DOHH2 (cell line): Measurements from ENCODE around the gene TMEM239.
A peak's percentile ranks its signal among the peaks of the same experiment; 100 is the strongest.

Experiments
- H3F3A ChIP-seq: fragments of 200-600 bp; sonication (generic), shearing (Covaris generic); 2 replicates; pipeline ENCODE4 v1.6.0; 2016; ENCODE audit warnings: antibody characterized with exemption, mild to moderate bottlenecking; ENCODE audit not compliant: control insufficient read depth, insufficient read depth
- H3K27ac ChIP-seq: fragments of 200-600 bp; sonication (generic); 2 replicates; pipeline ENCODE4 v1.5.1; 2014; ENCODE audit warnings: low read depth, mild to moderate bottlenecking, low read length, moderate library complexity
- H3K27me3 ChIP-seq: fragments of 200-600 bp; sonication (generic); 2 replicates; pipeline ENCODE4 v1.6.1; 2014; ENCODE audit warnings: mild to moderate bottlenecking, low read length, mixed read lengths; ENCODE audit not compliant: control insufficient read depth
- H3K36me3 ChIP-seq: fragments of 200-600 bp; sonication (generic); 2 replicates; pipeline ENCODE4 v1.6.1; 2014; ENCODE audit warnings: mild to moderate bottlenecking, low read length, moderate library complexity, mixed read lengths; ENCODE audit not compliant: control insufficient read depth
- H3K4me1 ChIP-seq: fragments of 200-600 bp; sonication (generic); 2 replicates; pipeline ENCODE4 v1.6.1; 2014; ENCODE audit warnings: mild to moderate bottlenecking, low read length, mixed read lengths; ENCODE audit not compliant: control insufficient read depth
- H3K4me2 ChIP-seq: fragments of 200-600 bp; sonication (generic); 2 replicates; pipeline ENCODE4 v1.6.0; 2014; ENCODE audit warnings: mild to moderate bottlenecking, low read length, moderate library complexity
- H3K4me3 ChIP-seq: fragments of 200-600 bp; sonication (generic); 2 replicates; pipeline ENCODE4 v1.5.1; 2014; ENCODE audit warnings: mild to moderate bottlenecking, low read length, mixed read lengths
- H3K79me2 ChIP-seq: fragments of 200-600 bp; sonication (generic); 2 replicates; pipeline ENCODE4 v1.6.1; 2014; ENCODE audit warnings: mild to moderate bottlenecking, low read length, mixed read lengths; ENCODE audit not compliant: control insufficient read depth
- H3K9me2 ChIP-seq: fragments of 200-600 bp; sonication (generic); replicated peaks from 2 replicates; pipeline ENCODE4 v1.6.1; 2014; ENCODE audit warnings: mild to moderate bottlenecking, low read length, mixed read lengths; ENCODE audit not compliant: control insufficient read depth
- H3K9me3 ChIP-seq: fragments of 200-600 bp; sonication (generic); 2 replicates; pipeline ENCODE4 v1.6.1; 2014; ENCODE audit warnings: antibody characterized with exemption, low read length, mixed read lengths; ENCODE audit not compliant: control insufficient read depth, insufficient read depth
- H4K20me1 ChIP-seq: fragments of 200-600 bp; sonication (generic); 2 replicates; pipeline ENCODE4 v1.6.0; 2014; ENCODE audit warnings: low read depth, mild to moderate bottlenecking, antibody characterized with exemption, low read length, moderate library complexity; ENCODE audit not compliant: control insufficient read depth, insufficient read depth
- CTCF ChIP-seq: fragments of 200-600 bp; sonication (generic); IDR thresholded peaks from one replicate; pipeline ENCODE4 v1.5.1; 2014; ENCODE audit warnings: antibody characterized with exemption, mild to moderate bottlenecking, low read depth, low read length; ENCODE audit not compliant: poor library complexity, severe bottlenecking
- EZH2phosphoT487 ChIP-seq: fragments of 200-600 bp; sonication (generic); IDR thresholded peaks from 2 replicates; pipeline ENCODE4 v1.6.1; 2017; ENCODE audit warnings: borderline replicate concordance, mild to moderate bottlenecking, antibody characterized with exemption, low read length, moderate library complexity, mixed read lengths

The TMEM239 gene

GRCh38 chr20:2837221-2837960, 21.2 kb downstream of the TMEM239 start:
- Histone ChIP-seq H4K20me1 (no peaks in the 10 kb centered on the region), H3K9me3 (no peaks in the 10 kb centered on the region), H3F3A (no peaks in the 10 kb centered on the region), H3K27ac (no peak overlapping the region), H3K9me2 (no peaks in the 10 kb centered on the region), H3K4me2 (no peak overlapping the region), H3K36me3 (no peaks in the 10 kb centered on the region), H3K4me1 (peaks cover 26% of the 10 kb centered on the region), H3K4me3 (no peak overlapping the region), H3K79me2 (peaks cover 11% of the 10 kb centered on the region), H3K27me3 (no peaks in the 10 kb centered on the region)
- TF ChIP-seq CTCF (no peak), EZH2phosphoT487 (no peak)

- no peak overlapping the region for H3K4me3 ChIP-seq
- no peak overlapping the region for H3K4me2 ChIP-seq
- no peaks in the 10 kb centered on the region for H3K36me3 ChIP-seq
- H4K20me1 ChIP-seq, result no peaks in the 10 kb centered on the region
- H3K27ac ChIP-seq, result no peak overlapping the region
- H3K4me1 ChIP-seq, result peaks cover 26% of the 10 kb centered on the region
- H3K9me2 ChIP-seq, result no peaks in the 10 kb centered on the region
- no peaks in the 10 kb centered on the region for H3F3A ChIP-seq
- no peaks in the 10 kb centered on the region for H3K9me3 ChIP-seq
- no peaks in the 10 kb centered on the region for H3K27me3 ChIP-seq
- TF ChIP-seq CTCF (no peak), EZH2phosphoT487 (no peak)
- peaks cover 11% of the 10 kb centered on the region for H3K79me2 ChIP-seq
Measured at GRCh38 chr20:2838170-2838797, 22.1 kb downstream of the TMEM239 start.

- H3K4me1 ChIP-seq, result peaks cover 26% of the 10 kb centered on the region
- TF ChIP-seq CTCF (no peak), EZH2phosphoT487 (no peak)
Measured at GRCh38 chr20:2838847-2839671, 22.9 kb downstream of the TMEM239 start.

More at GRCh38 chr20:2838847-2839671, 22.9 kb downstream of the TMEM239 start:
- H3K4me3 ChIP-seq, result no peak overlapping the region
- no peak overlapping the region for H3K27ac ChIP-seq
- peak overlapping the region; percentile 96; the same call in 1 of the 2 replicates for H3K4me2 ChIP-seq
- no peaks in the 10 kb centered on the region for H3K9me2 ChIP-seq
- no peaks in the 10 kb centered on the region for H3K27me3 ChIP-seq
- H3K36me3 ChIP-seq, result no peaks in the 10 kb centered on the region
- peaks cover 11% of the 10 kb centered on the region for H3K79me2 ChIP-seq
- no peaks in the 10 kb centered on the region for H3F3A ChIP-seq
- no peaks in the 10 kb centered on the region for H4K20me1 ChIP-seq
- H3K9me3 ChIP-seq, result no peaks in the 10 kb centered on the region
